Skeletal muscle tissue (tissue), 4 donors: Measurements from ENCODE around the gene SAPCD1. TPM values are rescaled to one million over a fixed set of nuclear protein-coding genes. Genes with fewer than 3 reads are reported as not detected.
A peak's percentile ranks its signal among the peaks of the same experiment; 100 is the strongest.
"Not testable (repeated sequence)": the region's sequence is repeated elsewhere in the genome, so short reads cannot be mapped to it uniquely, and the experiment has no call there.

Experiments used
- H3K27ac ChIP-seq: one replicate; pipeline ENCODE4 v1.7.0; 2013; ENCODE audit warnings: mild to moderate bottlenecking, low read depth, low read length, inconsistent platforms
- H3K27me3 ChIP-seq, 3 donors: one replicate each; pipeline ENCODE4 v1.7.0; 2013; ENCODE audit warnings: low read length in 3 of 3; ENCODE audit not compliant: control insufficient read depth in 3 of 3, insufficient read depth in 3 of 3
- H3K36me3 ChIP-seq, 3 donors: one replicate each; pipeline ENCODE4 v1.7.0; 2013; ENCODE audit warnings: low read length in 3 of 3; ENCODE audit not compliant: control insufficient read depth in 3 of 3, insufficient read depth in 3 of 3
- H3K4me1 ChIP-seq, 3 donors: one replicate each; pipeline ENCODE4 v1.7.0; 2013; ENCODE audit warnings: low read length in 3 of 3, mild to moderate bottlenecking in 3 of 3; ENCODE audit not compliant: control insufficient read depth in 3 of 3, insufficient read depth in 3 of 3
- H3K4me3 ChIP-seq, 3 donors: one replicate each; pipeline ENCODE4 v1.7.0; 2013; ENCODE audit warnings: low read length in 3 of 3
- H3K9ac ChIP-seq, 3 donors: one replicate each; pipeline ENCODE4 v1.7.0; 2013; ENCODE audit warnings: low read length in 3 of 3, mild to moderate bottlenecking in 3 of 3, moderate library complexity in 2 of 3, low read depth in 1 of 3
- H3K9me3 ChIP-seq, 3 donors: one replicate each; pipeline ENCODE4 v1.7.0; 2013; ENCODE audit warnings: low read length in 3 of 3; ENCODE audit not compliant: control insufficient read depth in 3 of 3
- total RNA-seq: library from RNA; depleted of rRNA; stranded (reverse); fragments of >200 nt; gene quantifications from one replicate; pipeline ENCODE4 v1.2.3, GENCODE V29; 2014
- donor health status: Osteomylitis.

The SAPCD1 gene
- total RNA-seq, 1 donor from 2014 or later: 1.0 TPM

DNA sequence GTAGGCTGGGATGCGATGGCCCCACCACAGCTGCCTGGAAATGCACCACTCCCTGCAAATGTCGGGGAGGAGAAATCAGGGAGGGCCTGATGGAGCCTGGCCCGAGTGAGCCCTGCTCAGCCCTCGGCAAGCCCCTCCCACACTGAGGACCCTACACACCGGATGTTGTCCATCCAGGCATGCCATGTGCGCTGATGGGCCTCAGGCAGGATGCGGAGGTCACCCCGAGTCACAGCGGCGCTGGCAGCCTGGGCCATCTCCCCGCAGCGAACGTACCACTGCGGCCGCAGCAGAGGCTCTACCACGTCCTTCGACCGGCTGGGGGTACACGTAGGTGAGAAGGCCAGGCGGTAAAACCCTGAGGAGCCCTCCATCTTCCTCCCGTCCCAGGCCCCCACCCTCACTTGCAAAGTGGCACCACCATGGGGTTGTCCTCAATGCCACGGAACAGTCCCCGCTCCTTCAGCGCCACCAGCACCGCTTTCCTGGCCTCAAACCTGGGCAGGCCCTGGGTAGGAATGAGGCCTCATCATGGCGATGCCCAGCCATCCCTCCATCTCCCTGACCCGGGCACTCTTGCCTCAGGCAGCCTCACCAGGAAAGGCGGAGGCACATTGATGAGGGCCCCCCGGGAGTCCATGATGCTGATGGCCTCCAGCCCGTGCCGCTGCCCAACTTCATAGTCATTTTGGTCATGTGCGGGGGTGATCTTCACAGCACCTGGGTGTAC, 19.8 kb downstream of the SAPCD1 start:
- no peak overlapping the region for H3K27ac ChIP-seq
- no peak overlapping the region for H3K9ac ChIP-seq
- no peak overlapping the region for H3K4me3 ChIP-seq
- no peaks in the 10 kb centered on the region for H3K9me3 ChIP-seq
- H3K27me3 ChIP-seq: no peaks in the 10 kb centered on the region
- H3K4me1 ChIP-seq: peaks cover 3 to 7% (median 5%) of the 10 kb centered on the region in 3 donors
- H3K36me3 ChIP-seq: peaks cover 56 to 63% (median 56%) of the 10 kb centered on the region in 3 donors

DNA sequence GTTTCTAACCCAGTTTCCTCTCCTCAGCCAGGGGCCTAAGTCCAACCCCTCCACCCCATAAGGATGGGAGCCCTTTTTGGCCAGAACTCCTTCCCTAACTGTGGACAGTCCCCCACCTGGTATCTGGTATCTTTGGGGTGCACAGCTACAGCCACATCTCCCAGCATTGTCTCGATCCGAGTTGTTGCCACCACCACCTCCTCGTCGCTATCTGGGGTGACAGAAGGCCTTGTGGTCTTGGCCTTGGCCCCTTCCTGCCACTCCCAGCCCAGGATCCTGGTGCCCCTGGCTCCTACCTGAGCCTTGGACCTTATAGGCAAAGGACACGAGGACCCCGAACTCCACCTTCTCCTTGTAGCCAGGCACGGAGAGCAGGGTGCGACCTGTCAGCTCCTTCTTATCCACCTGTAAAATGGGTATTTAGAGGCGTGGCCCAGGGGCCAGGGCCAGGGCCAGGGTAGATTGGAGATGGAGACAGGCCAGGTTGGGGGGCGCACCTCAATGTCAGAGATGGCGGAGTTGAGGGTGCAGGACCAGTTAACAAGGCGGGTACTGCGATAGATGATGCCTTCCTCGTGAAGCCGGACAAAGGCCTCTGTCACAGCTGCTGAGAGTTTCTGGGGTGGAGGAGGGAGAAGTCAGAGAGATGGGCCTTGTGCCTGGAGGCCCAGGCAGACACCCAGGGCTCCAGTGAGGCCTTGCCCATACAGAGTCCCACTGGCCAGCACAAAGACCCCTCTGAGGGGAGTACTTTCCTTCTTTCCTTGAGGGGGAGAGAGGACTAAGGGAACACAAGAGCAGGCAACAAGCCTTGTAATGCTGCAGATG, 21.9 kb downstream of the SAPCD1 start:
- Histone ChIP-seq H3K27ac (no peak overlapping the region), H3K36me3 (peaks cover 46 to 58% (median 54%) of the 10 kb centered on the region in 3 donors), H3K27me3 (no peaks in the 10 kb centered on the region), H3K4me1 (peaks cover 0 to 1% (median 0%) of the 10 kb centered on the region in 3 donors), H3K9me3 (no peaks in the 10 kb centered on the region), H3K4me3 (no peak overlapping the region), H3K9ac (no peak overlapping the region)

- peaks cover 35 to 50% (median 46%) of the 10 kb centered on the region in 3 donors for H3K36me3 ChIP-seq
- no peak overlapping the region for H3K4me3 ChIP-seq
- no peak overlapping the region for H3K27ac ChIP-seq
- H3K9me3 ChIP-seq: no peaks in the 10 kb centered on the region
- H3K27me3 ChIP-seq: no peaks in the 10 kb centered on the region
- H3K4me1 ChIP-seq: peaks cover 0 to 3% (median 0%) of the 10 kb centered on the region in 3 donors
- H3K9ac ChIP-seq: no peak overlapping the region
Observed at GRCh38 chr6:31785475-31785874, 23.0 kb downstream of the SAPCD1 start.

DNA sequence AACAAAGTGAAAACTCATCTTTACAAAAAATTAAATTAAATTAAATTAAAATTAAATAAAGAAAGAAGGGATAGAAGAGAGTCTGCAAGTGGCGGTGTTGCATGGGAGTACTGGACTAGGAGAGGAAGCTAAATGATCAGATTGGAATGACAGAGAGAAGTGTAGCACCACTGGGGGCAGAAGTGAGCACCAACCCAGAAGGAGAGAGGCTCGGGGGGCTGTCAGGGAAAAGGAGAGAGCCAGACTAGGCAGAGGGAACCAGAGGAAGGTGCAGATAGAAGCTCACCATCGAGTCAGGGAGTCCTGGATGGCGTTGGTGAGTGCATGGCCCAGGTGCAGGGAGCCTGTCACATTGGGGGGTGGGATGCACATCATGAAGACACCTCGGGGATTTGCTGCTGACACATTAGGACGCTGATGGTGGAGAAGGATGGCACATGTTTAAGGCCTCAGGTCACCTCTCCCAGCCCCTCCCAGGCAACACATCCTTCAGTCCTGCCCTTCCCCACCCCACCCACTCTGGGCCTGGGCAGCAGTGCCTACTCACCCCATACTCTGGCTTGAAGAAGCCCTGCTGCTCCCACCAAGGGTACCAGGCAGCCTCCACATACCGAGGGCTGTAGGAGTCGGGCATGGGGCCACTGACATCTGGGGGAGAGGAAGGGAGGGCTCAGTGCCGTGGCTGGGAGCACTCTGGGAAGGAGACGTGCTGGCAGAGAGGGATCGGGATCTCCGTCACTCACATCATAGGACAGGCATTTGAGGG, 29.1 kb downstream of the SAPCD1 start:
- peaks cover 13 to 20% (median 17%) of the 10 kb centered on the region in 3 donors for H3K36me3 ChIP-seq
- H3K4me1 ChIP-seq: peaks cover 14 to 21% (median 18%) of the 10 kb centered on the region in 3 donors
- H3K4me3 ChIP-seq: no peak overlapping the region
- no peak overlapping the region for H3K9ac ChIP-seq
- H3K9me3 ChIP-seq: no peaks in the 10 kb centered on the region
- no peaks in the 10 kb centered on the region for H3K27me3 ChIP-seq
- no peak overlapping the region for H3K27ac ChIP-seq

DNA sequence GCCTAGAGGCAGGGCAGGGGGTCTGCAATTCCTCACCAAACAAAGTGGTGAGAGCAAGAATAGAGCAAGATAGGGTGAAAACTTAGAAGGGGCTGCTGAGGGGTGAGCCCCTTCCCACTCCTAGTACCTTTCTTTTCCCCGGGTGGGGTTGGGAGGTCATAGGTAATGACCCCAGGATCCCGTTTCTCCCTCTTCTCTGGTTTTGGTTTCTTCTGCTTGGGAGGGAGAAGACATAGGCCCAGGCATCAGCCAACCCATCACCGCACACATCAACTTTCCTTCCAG, 29.6 kb downstream of the SAPCD1 start:
- Histone ChIP-seq H3K9me3 (no peaks in the 10 kb centered on the region), H3K36me3 (peaks cover 15 to 20% (median 17%) of the 10 kb centered on the region in 3 donors), H3K4me1 (peaks cover 14 to 21% (median 18%) of the 10 kb centered on the region in 3 donors), H3K9ac (no peak overlapping the region), H3K27me3 (no peaks in the 10 kb centered on the region), H3K27ac (no peak overlapping the region), H3K4me3 (no peak overlapping the region)

- no peaks in the 10 kb centered on the region for H3K9me3 ChIP-seq
- no peaks in the 10 kb centered on the region for H3K27me3 ChIP-seq
- no peak overlapping the region for H3K4me3 ChIP-seq
- H3K9ac ChIP-seq: no peak overlapping the region
- peaks cover 16 to 21% (median 18%) of the 10 kb centered on the region in 3 donors for H3K4me1 ChIP-seq
- H3K27ac ChIP-seq: no peak overlapping the region
- peaks cover 18 to 20% (median 20%) of the 10 kb centered on the region in 3 donors for H3K36me3 ChIP-seq
Observed at GRCh38 chr6:31792761-31793171, 30.3 kb downstream of the SAPCD1 start.

DNA sequence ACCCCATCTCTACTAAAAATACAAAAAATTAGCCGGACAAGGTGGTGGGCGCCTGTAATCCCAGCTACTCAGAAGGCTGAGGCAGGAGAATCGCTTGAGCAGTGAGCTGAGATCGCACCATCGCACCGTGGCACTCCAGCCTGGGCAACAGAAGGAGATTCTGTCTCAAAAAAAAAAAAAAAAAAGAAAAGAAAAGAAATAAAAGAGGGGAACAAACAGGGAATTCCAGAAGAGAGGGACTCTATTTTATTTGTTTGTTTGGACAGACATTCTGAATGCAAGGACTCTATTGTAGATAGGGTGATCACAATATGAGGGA, 31.4 kb downstream of the SAPCD1 start:
- H3K36me3 ChIP-seq: peaks cover 18 to 20% (median 20%) of the 10 kb centered on the region in 3 donors
- not testable (repeated sequence) for H3K9ac ChIP-seq, H3K27me3 ChIP-seq, H3K27ac ChIP-seq, H3K4me3 ChIP-seq, H3K9me3 ChIP-seq
- peaks cover 17 to 23% (median 21%) of the 10 kb centered on the region in 3 donors for H3K4me1 ChIP-seq

DNA sequence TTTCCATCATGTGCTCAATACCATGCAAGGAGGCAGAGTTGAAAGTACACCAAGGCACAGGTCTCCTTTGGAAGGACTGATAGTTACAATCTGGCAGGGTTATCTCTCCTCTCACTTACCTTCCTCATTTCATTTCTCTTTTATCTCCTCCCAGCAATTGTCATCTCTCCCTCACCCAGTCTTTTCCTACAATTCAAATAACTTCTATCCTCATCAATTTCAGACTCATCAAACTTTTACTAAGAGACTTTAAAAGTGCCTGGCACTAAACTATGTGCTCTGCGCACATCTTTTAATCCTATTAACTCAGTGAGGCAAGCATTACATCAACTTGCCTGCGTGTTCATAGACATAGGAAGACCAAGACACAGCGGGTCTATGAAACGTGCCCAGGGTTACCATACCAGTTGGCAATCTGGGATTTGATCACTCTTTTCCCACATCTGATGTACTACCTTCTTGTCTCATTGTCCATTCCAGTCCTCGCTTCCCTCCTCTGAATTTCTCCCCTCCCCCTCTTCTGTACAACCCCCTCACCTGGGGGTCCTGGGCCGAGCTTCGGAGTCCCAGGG, 31.9 kb downstream of the SAPCD1 start:
- no peaks in the 10 kb centered on the region for H3K9me3 ChIP-seq
- peak overlapping the region; percentile 98 to 99 (median 98) for H3K9ac ChIP-seq
- peaks cover 17 to 18% (median 18%) of the 10 kb centered on the region in 3 donors for H3K36me3 ChIP-seq
- peak overlapping the region; percentile 97 for H3K27ac ChIP-seq
- H3K4me3 ChIP-seq: peak overlapping the region; percentile 92 to 96 (median 94)
- peaks cover 21 to 25% (median 23%) of the 10 kb centered on the region in 3 donors for H3K4me1 ChIP-seq
- no peaks in the 10 kb centered on the region for H3K27me3 ChIP-seq

DNA sequence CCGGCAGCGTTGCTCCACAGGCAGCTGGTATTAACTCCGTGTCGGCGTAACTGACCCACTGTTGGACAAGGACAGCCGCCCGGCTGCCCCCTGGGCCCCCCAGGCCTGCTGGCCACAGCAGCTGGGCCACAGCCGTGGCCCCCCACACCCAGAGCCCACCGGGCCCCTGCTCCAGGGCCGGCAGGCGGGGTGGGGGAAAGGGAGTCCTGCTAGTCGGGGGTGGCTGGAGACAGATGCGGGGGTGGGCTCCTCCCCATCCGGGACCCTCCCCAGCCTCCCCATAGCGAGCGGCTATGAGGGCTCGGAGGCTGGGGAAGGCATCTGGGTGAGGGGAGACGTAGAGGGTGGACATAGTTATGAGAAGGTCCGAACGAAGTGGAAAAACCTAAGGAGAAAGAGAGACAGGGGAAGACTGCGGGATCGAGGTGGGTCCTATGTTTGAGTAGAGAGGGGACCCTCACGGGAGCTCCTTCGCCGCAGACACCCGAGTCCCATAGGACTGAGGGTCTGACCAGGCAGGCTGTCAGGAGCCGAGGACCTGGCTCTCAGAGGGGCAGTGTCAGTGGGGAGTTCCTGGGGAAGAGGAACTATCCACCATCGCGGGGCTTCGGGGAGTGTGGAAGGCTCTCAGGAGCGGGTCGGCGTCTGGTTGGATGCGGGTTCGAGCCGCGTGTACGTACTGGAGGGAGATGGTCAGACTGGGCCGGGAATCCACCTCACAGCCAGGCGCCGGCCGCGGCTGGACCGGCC, 32.6 kb downstream of the SAPCD1 start:
- H3K36me3 ChIP-seq: peaks cover 15 to 18% (median 16%) of the 10 kb centered on the region in 3 donors
- H3K4me3 ChIP-seq: peak overlapping the region; percentile 92 to 96 (median 94)
- no peaks in the 10 kb centered on the region for H3K27me3 ChIP-seq
- peak overlapping the region; percentile 98 to 99 (median 98) for H3K9ac ChIP-seq
- no peaks in the 10 kb centered on the region for H3K9me3 ChIP-seq
- H3K27ac ChIP-seq: peak overlapping the region; percentile 97
- peaks cover 21 to 24% (median 23%) of the 10 kb centered on the region in 3 donors for H3K4me1 ChIP-seq
